UCSD-AML1 (cell line): ENCODE results near the gene CEP112.
A peak's percentile ranks its signal among the peaks of the same experiment; 100 is the strongest.

Experiments used
- DNase-seq: peaks from one replicate; lab custom pipeline; 2025; ENCODE audit not compliant: unreplicated experiment; lab: John Stamatoyannopoulos, UW

The CEP112 gene

GRCh38 chr17:66211047-66211810 is 19.3 kb upstream of the CEP112 start:
- no peak for DNase-seq

GRCh38 chr17:66210208-66210574 is 18.3 kb upstream of the CEP112 start:
- no peak for DNase-seq

DNA sequence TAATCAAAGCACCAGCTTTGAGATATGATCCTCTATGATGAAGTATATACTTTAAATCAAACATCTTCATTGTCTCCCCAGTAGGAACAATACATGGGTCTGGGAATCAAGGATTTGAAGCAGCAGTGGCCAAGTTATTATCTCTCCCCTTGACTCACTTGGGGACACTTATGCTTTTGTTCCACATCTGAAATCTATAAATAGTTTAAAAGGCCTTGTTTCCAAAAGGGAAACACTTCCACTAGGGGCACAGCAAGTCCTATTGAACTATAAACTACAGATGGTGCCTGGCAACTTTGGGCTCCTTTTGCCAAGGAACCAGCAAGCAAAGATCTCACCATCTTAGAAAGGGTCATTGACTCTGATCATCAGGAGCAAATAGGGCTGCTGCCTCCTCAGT is 16.0 kb upstream of the CEP112 start:
- DNase-seq = no peak

- DNase-seq = no peak
Measured at GRCh38 chr17:66203274-66204015, 11.5 kb upstream of the CEP112 start.

DNA sequence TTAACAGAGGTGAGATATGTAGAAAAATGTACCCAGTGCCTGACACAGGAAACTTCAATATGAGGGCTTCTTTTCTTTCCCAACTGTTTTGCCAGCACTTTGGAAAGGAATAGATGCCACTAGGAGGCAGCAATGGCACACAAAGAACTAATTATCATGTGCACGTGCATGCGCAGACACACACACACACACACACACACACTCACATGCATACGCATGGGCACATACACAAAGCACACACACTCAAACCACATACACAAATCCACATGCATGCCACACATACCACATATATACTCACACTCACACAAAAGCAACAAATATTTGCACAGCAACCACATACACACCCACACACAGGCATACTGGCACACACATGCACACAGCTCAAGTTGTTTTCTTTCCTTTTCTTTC is 8.8 kb upstream of the CEP112 start:
- DNase-seq = peak; percentile 28

- DNase-seq = no peak
Measured at GRCh38 chr17:66198242-66198641, 6.3 kb upstream of the CEP112 start.

- no peak for DNase-seq
Measured at GRCh38 chr17:66192378-66192687, 400 bp upstream of the CEP112 start.

- DNase-seq = no peak
Measured at GRCh38 chr17:66190738-66191592, 968 bp downstream of the CEP112 start.

GRCh38 chr17:66187718-66188117 is 4.2 kb downstream of the CEP112 start:
- DNase-seq = no peak

DNA sequence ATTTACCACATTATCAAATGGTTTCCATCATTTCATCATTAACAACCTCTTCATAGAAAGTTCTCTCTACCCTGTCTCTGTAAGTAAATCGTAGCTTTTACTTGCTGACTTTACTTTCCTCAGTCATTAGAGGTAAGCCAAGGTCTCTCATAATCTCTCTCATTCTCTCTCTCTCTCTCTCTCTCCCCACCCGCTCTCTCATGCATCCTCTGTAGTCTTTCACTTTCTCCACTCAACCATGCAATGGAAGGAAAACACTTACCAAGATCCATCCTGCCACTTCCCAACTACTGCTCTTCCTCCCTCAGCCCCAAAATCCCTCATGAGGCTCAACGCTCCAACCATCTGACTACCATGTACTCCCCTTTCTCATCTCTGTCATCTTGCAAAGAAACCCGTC is 6.1 kb downstream of the CEP112 start:
- DNase-seq = no peak

DNA sequence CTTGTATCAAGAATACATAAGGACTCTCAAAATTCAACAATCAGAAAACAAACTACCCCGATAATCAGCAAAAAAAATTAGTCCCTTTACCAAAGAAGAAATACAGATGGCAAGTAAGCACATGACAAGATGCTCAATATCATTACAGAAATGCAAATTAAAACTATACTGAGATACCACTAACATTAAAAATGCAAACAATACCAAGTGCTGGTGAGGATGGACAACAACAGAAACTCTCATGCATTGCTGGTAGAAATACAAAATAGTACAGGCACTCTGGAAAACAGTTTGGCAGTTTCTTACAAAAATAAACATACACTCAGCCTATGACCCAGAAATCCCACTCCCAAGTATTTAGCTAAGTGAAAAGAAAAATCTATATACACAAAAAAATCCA is 7.5 kb downstream of the CEP112 start:
- no peak for DNase-seq

DNA sequence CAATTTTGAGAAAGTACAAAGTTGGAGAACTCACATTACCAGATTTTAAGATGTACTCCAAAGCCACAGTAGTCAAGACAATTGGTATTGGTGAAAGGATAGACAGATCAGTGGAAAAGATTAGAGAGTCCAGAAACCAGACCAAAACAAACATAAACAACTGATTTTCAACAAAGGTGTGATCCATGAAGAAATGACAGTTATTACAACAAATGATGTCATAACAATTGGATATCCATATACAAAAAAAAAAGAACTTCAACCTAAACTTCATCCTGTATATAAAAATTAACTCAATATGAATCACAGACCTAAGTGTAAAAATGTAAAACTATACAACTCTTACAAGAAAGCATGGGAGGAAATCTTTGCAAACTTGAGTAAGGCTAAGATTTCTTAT is 8.4 kb downstream of the CEP112 start:
- no peak for DNase-seq

DNA sequence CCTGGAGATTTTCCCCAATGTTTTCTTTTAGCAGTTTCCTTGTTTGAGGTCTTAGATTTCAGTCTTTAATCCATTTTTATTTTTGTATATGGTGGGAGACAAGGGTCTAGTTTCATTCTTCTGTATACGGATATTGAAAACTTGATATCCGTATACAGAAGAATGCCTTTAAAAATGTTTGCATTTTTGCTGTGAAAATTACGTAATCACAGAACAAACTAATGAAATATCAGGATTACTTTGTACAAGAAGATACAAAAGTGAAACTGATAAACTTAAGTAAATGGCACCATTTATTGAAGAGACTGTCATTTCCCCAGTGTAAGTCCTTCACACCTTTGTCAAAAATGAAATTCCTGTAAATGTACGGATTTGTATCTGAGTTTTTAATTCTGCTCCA is 13.3 kb downstream of the CEP112 start:
- no peak for DNase-seq

DNA sequence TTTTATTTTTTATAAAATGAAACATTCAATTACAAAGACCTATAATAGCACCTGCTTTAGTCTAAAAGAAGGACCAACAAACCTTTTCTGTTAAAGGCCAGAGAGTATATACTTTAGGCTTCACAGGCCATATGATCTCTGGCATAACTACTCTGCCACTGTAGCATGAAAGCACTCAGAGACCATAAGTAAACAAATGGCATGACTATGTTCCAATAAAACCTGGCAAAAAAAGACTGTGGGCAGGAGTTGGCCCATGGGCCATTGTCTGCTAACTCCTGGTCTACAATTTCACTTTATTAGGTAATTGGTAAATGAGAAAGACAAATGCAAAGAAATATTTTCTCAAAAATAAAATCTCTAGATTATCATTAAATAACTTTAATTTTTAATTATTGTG is 14.9 kb downstream of the CEP112 start:
- DNase-seq = no peak

DNA sequence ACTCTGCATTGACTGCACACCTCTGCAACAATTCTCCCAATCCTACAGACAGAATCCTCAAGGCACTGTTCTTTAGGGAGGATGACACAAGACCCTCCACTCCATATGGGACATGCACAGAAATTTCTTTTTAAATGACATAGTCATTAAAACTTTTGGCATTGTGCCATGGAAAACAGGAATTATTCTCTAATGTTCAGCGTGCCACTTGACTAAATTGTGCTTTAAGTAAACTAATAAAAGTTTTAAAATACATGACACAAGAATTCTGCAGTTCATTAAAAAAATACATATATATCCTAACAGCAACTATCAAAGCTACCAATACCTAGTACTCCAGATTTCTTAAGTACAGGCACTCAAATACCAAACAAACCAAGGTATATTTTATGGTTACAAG is 16.0 kb downstream of the CEP112 start:
- no peak for DNase-seq

GRCh38 chr17:66172691-66173223 is 19.2 kb downstream of the CEP112 start:
- no peak for DNase-seq

DNA sequence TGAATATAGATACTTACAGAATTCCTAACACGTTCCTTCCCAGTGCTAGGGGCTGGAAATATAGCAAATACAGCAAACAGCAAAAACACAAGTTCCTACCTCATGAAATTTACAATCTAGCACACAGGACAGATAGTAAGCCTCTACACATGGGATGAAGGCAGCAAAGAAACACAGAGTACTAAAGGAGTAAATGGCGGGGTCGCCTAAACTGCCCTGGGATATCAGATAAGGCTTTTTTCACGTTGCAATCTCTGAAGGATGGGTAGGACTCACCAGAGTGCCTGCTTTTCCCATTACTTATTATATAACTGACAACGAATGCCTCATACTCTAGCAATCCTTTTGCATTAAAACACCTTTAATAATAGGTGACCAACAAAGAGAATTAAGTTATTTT is 19.8 kb downstream of the CEP112 start:
- DNase-seq = no peak

DNA sequence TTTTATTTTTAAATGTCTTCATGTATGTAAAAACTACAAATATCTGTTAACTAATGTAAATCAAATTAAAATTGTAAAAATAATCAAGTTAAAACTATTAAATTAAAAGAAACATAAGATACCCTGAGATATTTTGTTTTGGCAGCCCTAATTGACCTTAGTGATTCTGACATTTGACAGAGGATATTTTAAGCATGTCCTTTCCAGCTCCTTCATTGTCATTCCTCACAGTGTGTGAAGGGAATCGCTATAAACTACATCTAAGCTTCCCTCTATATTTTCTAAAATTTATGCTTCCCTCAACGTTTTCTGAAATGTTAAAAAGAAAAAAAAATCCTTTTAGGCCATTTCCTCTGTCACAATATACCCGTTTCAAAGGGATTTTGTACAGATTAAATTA is 20.2 kb downstream of the CEP112 start:
- no peak for DNase-seq

GRCh38 chr17:66171172-66171571 is 20.8 kb downstream of the CEP112 start:
- DNase-seq = no peak

DNA sequence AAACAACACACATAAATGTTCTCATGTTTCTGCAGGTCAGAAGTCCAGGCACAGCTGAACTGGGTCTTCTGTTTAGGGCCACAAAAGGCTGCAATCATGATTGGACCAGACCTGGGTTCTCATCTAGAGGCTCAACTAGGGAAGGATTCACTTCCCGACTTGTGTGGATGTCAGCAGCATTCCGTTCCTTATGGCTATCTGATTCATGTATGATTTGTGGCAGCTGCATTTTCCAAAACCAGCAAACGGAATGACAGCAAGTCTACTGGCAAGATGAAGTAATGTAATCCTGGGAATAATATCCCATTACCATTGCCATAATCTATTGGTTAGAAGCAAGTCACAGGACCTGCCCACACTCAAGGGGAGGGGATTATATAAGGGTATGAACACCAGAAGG is 22.1 kb downstream of the CEP112 start:
- no peak for DNase-seq

DNA sequence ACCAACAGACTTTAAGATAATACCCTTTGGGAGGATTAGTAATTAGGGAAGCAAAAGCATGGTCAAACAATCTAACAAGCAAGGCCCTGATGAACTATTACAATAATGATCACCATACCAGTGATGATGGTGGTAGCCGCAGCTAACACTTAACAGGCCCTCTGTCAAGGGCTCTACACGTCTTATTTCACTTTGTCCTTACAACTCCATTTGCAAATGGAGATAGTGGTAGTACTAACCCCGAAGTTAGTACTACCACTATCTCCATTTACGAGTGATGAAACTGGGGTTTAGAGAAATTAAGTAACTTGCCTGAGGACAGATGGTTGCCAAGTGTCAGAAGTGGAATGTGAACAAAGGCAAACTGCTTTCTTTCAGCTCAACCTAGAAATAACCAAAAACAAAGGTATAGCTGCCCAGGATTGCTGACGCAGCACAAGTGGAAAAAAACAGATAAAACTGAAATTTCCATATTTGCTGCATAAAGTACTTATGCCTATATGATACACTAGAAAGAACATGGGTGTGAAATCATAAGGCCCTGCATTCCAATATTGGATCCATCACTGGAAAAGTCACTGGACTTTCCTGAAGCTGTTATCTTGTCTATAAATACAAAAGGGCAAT is 24.6 kb downstream of the CEP112 start:
- no peak for DNase-seq
